Ishikawa (cell line): ENCODE results near the gene FASTKD1.

Source experiments
- CEBPB ChIP-seq: IDR thresholded peaks from 2 replicates; pipeline ENCODE4 v1.6.1; 2012
- EGR1 ChIP-seq: IDR thresholded peaks from 2 replicates; pipeline ENCODE4 v1.6.1; 2012
- EP300 ChIP-seq: IDR thresholded peaks from 2 replicates; pipeline ENCODE4 v1.6.1; 2012; ENCODE audit warnings: borderline replicate concordance
- FOXM1 ChIP-seq: IDR thresholded peaks from 2 replicates; pipeline ENCODE4 v1.6.1; 2012; ENCODE audit warnings: low read depth, borderline replicate concordance
- NFIC ChIP-seq: IDR thresholded peaks from 2 replicates; pipeline ENCODE4 v1.6.1; 2012
- RAD21 ChIP-seq: IDR thresholded peaks from 2 replicates; pipeline ENCODE4 v1.6.1; 2012; ENCODE audit warnings: low read depth
- REST ChIP-seq: IDR thresholded peaks from 2 replicates; pipeline ENCODE4 v1.6.1; 2012; ENCODE audit warnings: low read depth, mild to moderate bottlenecking
- TAF1 ChIP-seq: IDR thresholded peaks from 2 replicates; pipeline ENCODE4 v1.6.1; 2012; ENCODE audit warnings: low read depth, mild to moderate bottlenecking
- TEAD4 ChIP-seq: IDR thresholded peaks from 2 replicates; pipeline ENCODE4 v1.6.1; 2012
- YY1 ChIP-seq: IDR thresholded peaks from 2 replicates; pipeline ENCODE4 v1.6.1; 2012; ENCODE audit warnings: low read depth
- ZBTB7A ChIP-seq: IDR thresholded peaks from 2 replicates; pipeline ENCODE4 v1.6.1; 2012; ENCODE audit warnings: low read depth
- TF ChIP-seq, protein P1 (sequence below): IDR thresholded peaks from 2 replicates; pipeline ENCODE4 v1.6.1; 2012

DNA sequence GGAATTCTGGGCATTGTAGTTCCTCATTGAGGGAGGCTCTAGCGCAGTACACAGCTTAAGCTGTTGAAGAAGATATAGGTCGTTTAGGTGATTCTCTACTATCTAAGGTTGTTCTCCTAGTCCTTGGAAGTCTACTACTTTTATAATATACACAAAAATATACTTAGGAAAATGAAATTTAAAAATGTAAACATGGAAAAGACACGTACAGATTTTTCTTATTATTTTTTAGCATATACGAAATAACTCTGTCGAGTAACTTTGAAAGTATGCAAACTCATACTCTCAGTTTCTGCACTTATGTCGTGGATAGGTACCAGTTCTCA lies 272 bp upstream of the FASTKD1 start:
- TF ChIP-seq EP300 (no peak), CEBPB (no peak), EGR1 (no peak), FOXM1 (no peak), NFIC (no peak), REST (no peak), TAF1 (no peak), RAD21 (no peak), ZBTB7A (no peak), YY1 (no peak), TEAD4 (no peak)
- TF ChIP-seq, protein P1, sequence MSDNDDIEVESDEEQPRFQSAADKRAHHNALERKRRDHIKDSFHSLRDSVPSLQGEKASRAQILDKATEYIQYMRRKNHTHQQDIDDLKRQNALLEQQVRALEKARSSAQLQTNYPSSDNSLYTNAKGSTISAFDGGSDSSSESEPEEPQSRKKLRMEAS: no peak
